Upper lobe of right lung (tissue), 1 donor: ENCODE measurements around the gene KLHL40. TPM values are rescaled to one million over a fixed set of nuclear protein-coding genes. Genes with fewer than 3 reads are reported as not detected.

ENCODE experiments used
- ATAC-seq: fragments of 200-7000 bp; cut with Tn5 transposase; one replicate; pipeline ENCODE4 v1.9.1; 2020; ENCODE audit warnings: mild to moderate bottlenecking, moderate library complexity
- DNase-seq: peaks from one replicate; pipeline ENCODE4 v3.0.0-alpha.2; 2020
- H3K27ac ChIP-seq: fragments of 200-600 bp; one replicate; pipeline ENCODE4 v1.8.0; 2022
- H3K27me3 ChIP-seq: fragments of 200-600 bp; one replicate; pipeline ENCODE4 v1.8.0; 2022; ENCODE audit warnings: mild to moderate bottlenecking
- H3K36me3 ChIP-seq: fragments of 200-600 bp; one replicate; pipeline ENCODE4 v1.8.0; 2022
- H3K4me1 ChIP-seq: fragments of 200-600 bp; one replicate; pipeline ENCODE4 v1.8.0; 2022
- H3K4me3 ChIP-seq: fragments of 200-600 bp; one replicate; pipeline ENCODE4 v1.8.0; 2022; ENCODE audit warnings: mild to moderate bottlenecking
- H3K9me3 ChIP-seq: fragments of 200-600 bp; one replicate; pipeline ENCODE4 v1.8.0; 2022
- CTCF ChIP-seq: fragments of 200-600 bp; IDR thresholded peaks from one replicate; pipeline ENCODE4 v1.8.0; 2022; ENCODE audit warnings: antibody characterized with exemption
- intact Hi-C: fragments of 100-400 bp; cut with DNase I; formaldehyde crosslinking; loops from one replicate; pipeline ENCODE4 v1.11.0; 2022
- total RNA-seq: library from RNA; stranded (reverse); fragmentation: NEBNext Ultra II Directional; extraction: Animal tissue kit (Norgen Biotek cat#: 25700); gene quantifications from one replicate; pipeline ENCODE4 v1.2.1, GENCODE V29; 2021
- donor health status: DM: no; HTN: yes; CAD: no; lungs with severe emphysema.

The KLHL40 gene
- total RNA-seq, 1 donor from 2014 or later = not detected

DNA sequence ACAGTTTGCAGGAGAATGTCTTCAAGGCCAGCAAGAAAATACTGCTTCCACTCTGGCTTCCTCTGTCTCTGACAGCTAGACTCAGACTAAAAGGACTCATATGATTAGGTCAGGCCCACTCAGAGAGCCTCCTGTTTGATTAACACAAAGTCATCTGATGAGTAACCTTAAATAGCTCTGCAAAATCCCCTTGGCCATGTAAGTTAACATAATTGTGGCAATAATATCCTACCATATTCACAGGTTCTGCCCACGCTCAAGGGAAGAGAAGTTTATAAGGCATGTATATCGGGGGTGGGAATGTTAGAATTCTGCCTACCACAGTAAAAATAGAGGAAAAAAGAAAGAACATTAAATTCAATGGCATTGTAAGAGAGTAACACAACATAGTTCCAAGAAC lies 37.9 kb downstream of the KLHL40 start:
- H3K27ac ChIP-seq = no peak overlapping the region
- no peak overlapping the region for H3K4me3 ChIP-seq
- TF ChIP-seq CTCF = no peak
- H3K27me3 ChIP-seq = no peaks in the 10 kb centered on the region
- DNase-seq (no peak), ATAC-seq (no peak)
- H3K9me3 ChIP-seq = no peaks in the 10 kb centered on the region
- intact Hi-C loops = no loop called here
- no peaks in the 10 kb centered on the region for H3K4me1 ChIP-seq
- H3K36me3 ChIP-seq = no peaks in the 10 kb centered on the region

DNA sequence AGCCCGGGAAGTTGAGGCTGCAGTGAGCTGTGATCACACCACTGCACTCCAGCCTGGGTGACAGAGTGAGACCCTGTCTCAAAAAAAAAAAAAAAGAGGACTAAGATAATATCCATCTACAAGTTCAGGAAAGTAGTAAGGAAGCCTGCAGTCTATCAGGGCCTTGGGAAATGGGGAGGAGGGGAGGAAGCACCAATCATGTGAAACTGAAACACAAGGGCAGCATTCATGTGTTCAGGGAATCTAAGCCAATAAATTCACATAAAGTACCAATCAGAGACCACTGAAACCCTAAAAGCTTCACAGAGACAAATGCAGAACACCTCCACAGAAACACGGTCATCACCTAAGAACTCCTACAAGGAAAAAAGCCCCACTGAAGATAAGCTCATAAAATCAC lies 40.1 kb downstream of the KLHL40 start:
- Histone ChIP-seq H3K4me3 (no peak overlapping the region), H3K27me3 (no peaks in the 10 kb centered on the region), H3K27ac (no peak overlapping the region), H3K36me3 (no peaks in the 10 kb centered on the region), H3K9me3 (no peaks in the 10 kb centered on the region), H3K4me1 (no peaks in the 10 kb centered on the region)
- no peak for ATAC-seq
- no peak for TF ChIP-seq CTCF
- no peak for DNase-seq
- intact Hi-C loops = no loop called here

DNA sequence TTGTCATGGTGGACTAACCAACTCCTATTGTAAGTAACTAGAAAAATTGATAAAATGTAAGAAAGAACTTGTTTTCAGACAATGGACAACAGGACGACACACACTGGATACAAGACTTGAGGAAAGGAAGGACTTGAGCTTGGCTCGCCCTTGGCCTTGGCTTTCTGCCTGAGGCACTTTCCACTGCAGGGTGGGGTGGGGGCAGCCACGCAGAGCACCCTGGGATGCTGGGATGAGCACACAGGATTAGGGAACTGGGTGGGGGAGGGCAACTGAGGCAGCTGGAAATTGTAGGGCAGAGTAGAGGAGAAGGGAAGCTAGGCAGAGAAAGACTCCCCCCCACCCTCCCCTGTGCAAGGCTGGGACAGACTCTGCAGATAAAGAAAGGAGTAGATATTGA lies 42.7 kb downstream of the KLHL40 start:
- intact Hi-C loops = no loop called here
- Histone ChIP-seq H3K9me3 (no peaks in the 10 kb centered on the region), H3K27ac (no peak overlapping the region), H3K36me3 (no peaks in the 10 kb centered on the region), H3K4me1 (no peaks in the 10 kb centered on the region), H3K27me3 (no peaks in the 10 kb centered on the region), H3K4me3 (no peak overlapping the region)
- DNase-seq (peak; percentile 57), ATAC-seq (no peak)
- TF ChIP-seq CTCF = no peak

GRCh38 chr3:42728668-42729364 lies 43.5 kb downstream of the KLHL40 start:
- Histone ChIP-seq H3K4me3 (no peak overlapping the region), H3K27ac (no peak overlapping the region), H3K9me3 (no peaks in the 10 kb centered on the region), H3K27me3 (no peaks in the 10 kb centered on the region), H3K4me1 (no peaks in the 10 kb centered on the region), H3K36me3 (no peaks in the 10 kb centered on the region)
- ATAC-seq (no peak), DNase-seq (no peak)
- no peak for TF ChIP-seq CTCF
- intact Hi-C loops = no loop called here

GRCh38 chr3:42729404-42730145 lies 44.2 kb downstream of the KLHL40 start:
- Histone ChIP-seq H3K4me1 (no peaks in the 10 kb centered on the region), H3K4me3 (no peak overlapping the region), H3K27me3 (no peaks in the 10 kb centered on the region), H3K36me3 (no peaks in the 10 kb centered on the region), H3K9me3 (no peaks in the 10 kb centered on the region), H3K27ac (no peak overlapping the region)
- ATAC-seq (no peak), DNase-seq (peak; percentile 30)
- intact Hi-C loops = no loop called here
- TF ChIP-seq CTCF = no peak
